HG02588 (cell line): ENCODE data around the gene FAM193B.

Experiments
- ATAC-seq: cut with Tn5 transposase; IDR thresholded peaks from one replicate; pipeline ENCODE4 v1.9.1; 2021; ENCODE audit warnings: mild to moderate bottlenecking, moderate library complexity; ENCODE audit not compliant: unreplicated experiment

Gene FAM193B

GRCh38 chr5:177516601-177517568, 37.5 kb downstream of the FAM193B start, which contains the start of gene DDX41:
Gene DDX41, minus strand, starts transcription at chr5:177516961. Its CDS starts 16 bp downstream, at chr5:177516945.
- ATAC-seq, result peak; percentile 74

- ATAC-seq, result no peak
Observed at GRCh38 chr5:177515580-177515979, 38.8 kb downstream of the FAM193B start.

- no peak for ATAC-seq
Observed at GRCh38 chr5:177514541-177514940, 39.8 kb downstream of the FAM193B start.

- ATAC-seq, result no peak
Observed at GRCh38 chr5:177513500-177513899, 40.9 kb downstream of the FAM193B start.

GRCh38 chr5:177512736-177513380, 41.5 kb downstream of the FAM193B start:
- no peak for ATAC-seq

GRCh38 chr5:177511796-177512675, 42.3 kb downstream of the FAM193B start:
- ATAC-seq, result no peak

- ATAC-seq, result no peak
Observed at GRCh38 chr5:177511181-177511580, 43.2 kb downstream of the FAM193B start.

- ATAC-seq, result peak; percentile 26
Observed at GRCh38 chr5:177510567-177511053, 43.8 kb downstream of the FAM193B start.

- peak; percentile 38 for ATAC-seq
Observed at GRCh38 chr5:177509991-177510566, 44.3 kb downstream of the FAM193B start.

- peak; percentile 28 for ATAC-seq
Observed at GRCh38 chr5:177509381-177509951, 44.9 kb downstream of the FAM193B start, which contains the start of gene DOK3. Gene DOK3, minus strand, starts transcription at chr5:177509826. Its CDS starts 286 bp downstream, at chr5:177509540.

GRCh38 chr5:177508837-177509236, 45.5 kb downstream of the FAM193B start:
- ATAC-seq, result peak; percentile 32

GRCh38 chr5:177508221-177508611, 46.1 kb downstream of the FAM193B start:
- ATAC-seq, result no peak

GRCh38 chr5:177507596-177508220, 46.7 kb downstream of the FAM193B start:
- ATAC-seq, result no peak

- ATAC-seq, result no peak
Observed at GRCh38 chr5:177507165-177507564, 47.2 kb downstream of the FAM193B start.

GRCh38 chr5:177505075-177505474, 49.3 kb downstream of the FAM193B start:
- no peak for ATAC-seq

- no peak for ATAC-seq
Observed at GRCh38 chr5:177504086-177505056, 50.0 kb downstream of the FAM193B start.

- no peak for ATAC-seq
Observed at GRCh38 chr5:177503351-177504085, 50.8 kb downstream of the FAM193B start.

GRCh38 chr5:177502886-177503285, 51.5 kb downstream of the FAM193B start:
- no peak for ATAC-seq
